WI38 (cell line): ENCODE measurements around the gene HNRNPUL1.

Experiments
- H3K4me3 ChIP-seq: 2 replicates; pipeline ENCODE4 v1.5.1; 2011; ENCODE audit warnings: low read depth, mild to moderate bottlenecking, control low read depth, low read length
- CTCF ChIP-seq: IDR thresholded peaks from 2 replicates; pipeline ENCODE4 v1.5.1; 2012; ENCODE audit warnings: low read depth, mild to moderate bottlenecking, control low read depth, low read length

HNRNPUL1 gene

DNA sequence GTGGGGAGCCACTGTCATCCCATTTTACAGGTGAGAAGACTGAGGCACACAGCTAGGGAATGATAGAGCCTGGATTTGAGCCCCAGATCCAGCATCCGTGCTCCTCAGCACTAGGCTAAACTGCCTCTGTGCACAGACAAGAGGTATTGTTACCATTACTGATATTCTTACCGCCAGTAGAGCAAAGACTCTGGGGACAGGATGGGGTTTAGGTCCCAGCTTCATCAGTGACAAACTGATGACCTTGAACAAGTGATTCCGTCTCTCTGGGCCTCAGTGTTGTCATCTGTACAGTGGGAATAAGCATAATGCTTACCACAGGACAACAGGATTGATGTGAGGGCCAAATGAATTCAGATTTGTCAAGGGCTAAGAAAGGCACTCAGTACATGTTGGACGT is 28.7 kb upstream of the HNRNPUL1 start:
- no peak overlapping the region for H3K4me3 ChIP-seq
- TF ChIP-seq CTCF, result no peak

- no peak for TF ChIP-seq CTCF
- no peak overlapping the region for H3K4me3 ChIP-seq
Measured at GRCh38 chr19:41238244-41238643, 25.9 kb upstream of the HNRNPUL1 start.

- TF ChIP-seq CTCF, result no peak
- no peak overlapping the region for H3K4me3 ChIP-seq
Measured at GRCh38 chr19:41239363-41239762, 24.8 kb upstream of the HNRNPUL1 start.

GRCh38 chr19:41239961-41240574 is 24.1 kb upstream of the HNRNPUL1 start:
- no peak for TF ChIP-seq CTCF
- H3K4me3 ChIP-seq, result no peak overlapping the region

GRCh38 chr19:41241859-41242258 is 22.3 kb upstream of the HNRNPUL1 start:
- TF ChIP-seq CTCF, result no peak
- H3K4me3 ChIP-seq, result no peak overlapping the region

DNA sequence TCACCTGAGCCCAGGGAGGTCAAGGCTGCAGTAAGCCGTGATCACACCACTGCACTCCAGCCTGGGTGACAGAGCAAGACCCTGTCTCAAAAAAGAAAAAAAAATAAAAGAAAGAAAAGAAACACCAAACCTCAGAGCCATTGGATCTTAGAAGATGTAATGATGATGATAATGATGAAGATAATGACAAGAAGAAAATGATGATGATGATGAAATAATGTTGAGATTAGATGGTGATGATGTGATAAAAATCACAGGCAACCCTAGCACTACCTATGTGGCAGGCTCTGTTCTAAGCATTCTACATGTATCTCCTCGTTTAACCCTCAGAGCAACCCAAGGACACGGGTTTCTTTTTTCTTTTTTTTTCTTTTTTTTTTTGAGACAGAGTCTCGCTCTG is 20.1 kb upstream of the HNRNPUL1 start:
- TF ChIP-seq CTCF, result no peak
- no peak overlapping the region for H3K4me3 ChIP-seq

- no peak overlapping the region for H3K4me3 ChIP-seq
- TF ChIP-seq CTCF, result no peak
Measured at GRCh38 chr19:41245843-41246242, 18.3 kb upstream of the HNRNPUL1 start.
